Type B pancreatic cell (in vitro differentiated cells): ENCODE results near the gene GTF3C1. TPM values are rescaled to one million over a fixed set of nuclear protein-coding genes. Genes with fewer than 3 reads are reported as not detected.
A peak's percentile ranks its signal among the peaks of the same experiment; 100 is the strongest.

Experiments used
- DNase-seq: peaks from one replicate; pipeline ENCODE4 v3.0.0; 2021; ENCODE audit warnings: mixed read lengths; ENCODE audit not compliant: unreplicated experiment; ENCODE audit errors: extremely low spot score
- H3K27ac Mint-ChIP-seq: 2 replicates; pipeline ENCODE4 v1.8.0; 2021; ENCODE audit warnings: mild to moderate bottlenecking, mixed read lengths
- H3K27me3 Mint-ChIP-seq: 2 replicates; pipeline ENCODE4 v1.8.0; 2021; ENCODE audit warnings: mixed read lengths
- H3K36me3 Mint-ChIP-seq: 2 replicates; pipeline ENCODE4 v1.8.0; 2021; ENCODE audit warnings: mixed read lengths
- H3K4me1 Mint-ChIP-seq: one replicate; pipeline ENCODE4 v1.8.0; 2021; ENCODE audit warnings: mixed read lengths; ENCODE audit not compliant: unreplicated experiment
- H3K4me3 Mint-ChIP-seq: 2 replicates; pipeline ENCODE4 v1.8.0; 2021; ENCODE audit warnings: mild to moderate bottlenecking, mixed read lengths
- H3K9me3 Mint-ChIP-seq: 2 replicates; pipeline ENCODE4 v1.8.0; 2021; ENCODE audit warnings: mixed read lengths
- long read RNA-seq: library from polyadenylated mRNA; unstranded; transcript quantifications from one replicate; pipeline ENCODE4 v2.0.0, GENCODE V29; 2020
- total RNA-seq: library from RNA; stranded (reverse); gene quantifications from 2 replicates; pipeline ENCODE4 v1.2.1, GENCODE V29; 2021; ENCODE audit warnings: low replicate concordance
- TF ChIP-seq, protein P1 (sequence below): fragments of 200-600 bp; sonication (generic); conservative IDR thresholded peaks from 2 replicates; pipeline ENCODE4 v1.5.0; 2021; ENCODE audit warnings: antibody characterized with exemption, mild to moderate bottlenecking

GTF3C1 gene, protein sequence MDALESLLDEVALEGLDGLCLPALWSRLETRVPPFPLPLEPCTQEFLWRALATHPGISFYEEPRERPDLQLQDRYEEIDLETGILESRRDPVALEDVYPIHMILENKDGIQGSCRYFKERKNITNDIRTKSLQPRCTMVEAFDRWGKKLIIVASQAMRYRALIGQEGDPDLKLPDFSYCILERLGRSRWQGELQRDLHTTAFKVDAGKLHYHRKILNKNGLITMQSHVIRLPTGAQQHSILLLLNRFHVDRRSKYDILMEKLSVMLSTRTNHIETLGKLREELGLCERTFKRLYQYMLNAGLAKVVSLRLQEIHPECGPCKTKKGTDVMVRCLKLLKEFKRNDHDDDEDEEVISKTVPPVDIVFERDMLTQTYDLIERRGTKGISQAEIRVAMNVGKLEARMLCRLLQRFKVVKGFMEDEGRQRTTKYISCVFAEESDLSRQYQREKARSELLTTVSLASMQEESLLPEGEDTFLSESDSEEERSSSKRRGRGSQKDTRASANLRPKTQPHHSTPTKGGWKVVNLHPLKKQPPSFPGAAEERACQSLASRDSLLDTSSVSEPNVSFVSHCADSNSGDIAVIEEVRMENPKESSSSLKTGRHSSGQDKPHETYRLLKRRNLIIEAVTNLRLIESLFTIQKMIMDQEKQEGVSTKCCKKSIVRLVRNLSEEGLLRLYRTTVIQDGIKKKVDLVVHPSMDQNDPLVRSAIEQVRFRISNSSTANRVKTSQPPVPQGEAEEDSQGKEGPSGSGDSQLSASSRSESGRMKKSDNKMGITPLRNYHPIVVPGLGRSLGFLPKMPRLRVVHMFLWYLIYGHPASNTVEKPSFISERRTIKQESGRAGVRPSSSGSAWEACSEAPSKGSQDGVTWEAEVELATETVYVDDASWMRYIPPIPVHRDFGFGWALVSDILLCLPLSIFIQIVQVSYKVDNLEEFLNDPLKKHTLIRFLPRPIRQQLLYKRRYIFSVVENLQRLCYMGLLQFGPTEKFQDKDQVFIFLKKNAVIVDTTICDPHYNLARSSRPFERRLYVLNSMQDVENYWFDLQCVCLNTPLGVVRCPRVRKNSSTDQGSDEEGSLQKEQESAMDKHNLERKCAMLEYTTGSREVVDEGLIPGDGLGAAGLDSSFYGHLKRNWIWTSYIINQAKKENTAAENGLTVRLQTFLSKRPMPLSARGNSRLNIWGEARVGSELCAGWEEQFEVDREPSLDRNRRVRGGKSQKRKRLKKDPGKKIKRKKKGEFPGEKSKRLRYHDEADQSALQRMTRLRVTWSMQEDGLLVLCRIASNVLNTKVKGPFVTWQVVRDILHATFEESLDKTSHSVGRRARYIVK (N-terminal part only)
- 94.5 and 172 TPM in 2 replicates for total RNA-seq
- long read RNA-seq, partial matches to known transcripts = 170 of 180 reads
- long read RNA-seq, other reads (novel, unspliced or antisense) = 8 of 180 reads

DNA sequence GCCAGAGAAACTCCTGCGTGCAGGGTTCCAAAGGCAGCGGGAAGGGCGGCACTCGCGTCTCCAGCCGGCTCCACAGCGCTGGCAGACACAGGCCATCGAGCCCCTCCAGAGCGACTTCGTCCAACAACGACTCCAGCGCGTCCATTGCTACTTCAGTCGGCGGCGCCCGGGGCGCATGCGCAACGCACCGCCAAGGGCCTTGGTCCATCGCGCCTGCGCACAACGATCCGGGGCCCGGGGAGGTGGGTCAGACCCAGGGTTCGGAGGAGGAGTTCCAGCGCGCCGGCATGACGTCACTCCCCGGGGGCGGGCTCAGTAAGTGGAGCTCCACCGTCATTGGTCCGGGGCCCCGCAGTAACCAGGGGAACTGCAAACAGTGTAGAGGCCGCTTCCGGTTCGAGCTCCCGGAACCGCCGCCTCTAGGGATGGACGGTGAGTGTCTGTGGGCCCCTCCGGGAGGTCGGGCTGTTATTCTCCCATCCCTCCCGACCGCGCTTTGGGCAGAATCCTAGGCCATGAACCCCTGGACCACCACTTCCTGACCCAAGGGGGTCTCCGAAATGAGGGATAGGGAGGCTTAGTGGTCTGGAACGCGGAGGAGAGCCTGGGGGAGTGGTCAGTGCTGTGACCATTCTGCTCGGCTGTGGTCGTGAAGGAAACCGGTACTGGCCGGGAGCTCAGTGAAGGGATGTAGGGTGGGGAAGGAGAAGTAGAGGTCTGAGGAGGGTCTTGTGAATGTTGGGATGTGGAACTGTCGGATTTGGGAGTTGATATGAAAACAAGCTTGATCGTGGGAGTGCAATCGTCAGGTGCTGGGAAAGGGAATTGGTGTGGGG, at the start of gene GTF3C1, which contains the start of gene KATNIP:
Gene GTF3C1 (minus strand): TSS at position 168 of the 836 bp plus-strand sequence. CDS start 23 bp downstream, at position 145.
Gene KATNIP (plus strand): TSS at position 399 of the 836 bp plus-strand sequence. CDS start 27 bp downstream, at position 426.
- Mint-ChIP-seq H3K9me3 (no peaks in the 10 kb centered on the region), H3K27ac (peak within 1 kb of the TSS; percentile 100), H3K36me3 (peaks cover 11% of the 10 kb centered on the region), H3K4me3 (peak within 1 kb of the TSS; percentile 99), H3K27me3 (no peaks in the 10 kb centered on the region), H3K4me1 (peaks cover 26% of the 10 kb centered on the region)
- DNase-seq = peak; percentile 100
- TF ChIP-seq, protein P1, sequence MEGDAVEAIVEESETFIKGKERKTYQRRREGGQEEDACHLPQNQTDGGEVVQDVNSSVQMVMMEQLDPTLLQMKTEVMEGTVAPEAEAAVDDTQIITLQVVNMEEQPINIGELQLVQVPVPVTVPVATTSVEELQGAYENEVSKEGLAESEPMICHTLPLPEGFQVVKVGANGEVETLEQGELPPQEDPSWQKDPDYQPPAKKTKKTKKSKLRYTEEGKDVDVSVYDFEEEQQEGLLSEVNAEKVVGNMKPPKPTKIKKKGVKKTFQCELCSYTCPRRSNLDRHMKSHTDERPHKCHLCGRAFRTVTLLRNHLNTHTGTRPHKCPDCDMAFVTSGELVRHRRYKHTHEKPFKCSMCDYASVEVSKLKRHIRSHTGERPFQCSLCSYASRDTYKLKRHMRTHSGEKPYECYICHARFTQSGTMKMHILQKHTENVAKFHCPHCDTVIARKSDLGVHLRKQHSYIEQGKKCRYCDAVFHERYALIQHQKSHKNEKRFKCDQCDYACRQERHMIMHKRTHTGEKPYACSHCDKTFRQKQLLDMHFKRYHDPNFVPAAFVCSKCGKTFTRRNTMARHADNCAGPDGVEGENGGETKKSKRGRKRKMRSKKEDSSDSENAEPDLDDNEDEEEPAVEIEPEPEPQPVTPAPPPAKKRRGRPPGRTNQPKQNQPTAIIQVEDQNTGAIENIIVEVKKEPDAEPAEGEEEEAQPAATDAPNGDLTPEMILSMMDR = no peak

DNA sequence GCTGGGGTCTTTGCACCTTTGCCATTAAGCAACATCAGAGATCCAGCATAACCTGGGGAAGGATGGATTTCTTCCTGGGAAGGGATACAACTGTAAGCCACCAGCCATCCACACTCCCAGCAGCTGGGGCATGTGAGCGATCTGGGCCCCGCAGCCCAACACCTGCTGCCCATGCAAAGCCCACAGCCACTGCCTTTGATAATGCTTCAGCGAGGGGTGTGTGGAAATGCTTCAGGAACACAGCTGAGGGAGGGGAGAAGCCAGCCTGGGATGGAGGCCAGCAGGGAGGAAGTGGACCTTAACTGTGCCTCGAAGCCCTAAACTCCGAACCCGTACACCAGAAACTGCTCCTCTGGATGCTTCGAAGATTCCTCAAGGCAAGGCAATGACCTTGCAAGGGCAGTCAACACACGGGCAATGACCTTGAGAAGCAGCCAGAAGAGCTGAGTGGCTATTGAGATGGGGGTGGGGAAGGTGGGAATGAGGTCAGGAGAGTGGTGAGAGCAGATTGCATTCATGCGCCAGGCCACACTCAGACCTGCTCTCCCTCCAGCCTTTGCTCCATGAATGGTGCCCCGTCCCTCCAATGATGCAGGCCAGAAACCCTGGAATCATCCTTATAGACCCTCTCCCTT, 49.3 kb upstream of the GTF3C1 start:
- Mint-ChIP-seq H3K4me1 (peaks cover 35% of the 10 kb centered on the region), H3K27me3 (no peaks in the 10 kb centered on the region), H3K36me3 (no peaks in the 10 kb centered on the region), H3K9me3 (no peaks in the 10 kb centered on the region), H3K4me3 (no peak overlapping the region), H3K27ac (no peak overlapping the region)
- no peak for DNase-seq
- TF ChIP-seq, protein P1 = no peak

DNA sequence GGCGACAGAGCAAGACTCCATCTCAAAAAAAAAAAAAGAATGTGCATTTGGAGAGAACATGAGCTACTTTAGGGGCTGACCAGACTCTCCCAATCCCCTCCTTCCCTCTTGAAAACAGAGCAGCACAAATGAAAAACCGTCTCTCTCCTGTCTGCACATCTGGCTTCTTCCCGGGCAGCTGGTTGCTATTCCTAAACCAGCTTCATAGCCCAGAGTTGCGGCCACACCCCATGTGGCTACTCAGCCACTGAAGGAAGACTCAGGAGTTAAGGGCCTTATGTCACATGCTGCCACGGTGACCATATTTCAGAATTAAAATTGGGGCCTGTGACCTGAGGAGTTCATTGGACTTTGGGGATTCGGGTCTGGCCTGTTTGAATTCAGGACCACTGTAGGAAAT, 48.5 kb upstream of the GTF3C1 start:
- H3K9me3 Mint-ChIP-seq = no peaks in the 10 kb centered on the region
- H3K27ac Mint-ChIP-seq = no peak overlapping the region
- H3K4me1 Mint-ChIP-seq = peaks cover 35% of the 10 kb centered on the region
- no peak for DNase-seq
- H3K4me3 Mint-ChIP-seq = no peak overlapping the region
- H3K27me3 Mint-ChIP-seq = no peaks in the 10 kb centered on the region
- H3K36me3 Mint-ChIP-seq = no peaks in the 10 kb centered on the region
- TF ChIP-seq, protein P1 = no peak

DNA sequence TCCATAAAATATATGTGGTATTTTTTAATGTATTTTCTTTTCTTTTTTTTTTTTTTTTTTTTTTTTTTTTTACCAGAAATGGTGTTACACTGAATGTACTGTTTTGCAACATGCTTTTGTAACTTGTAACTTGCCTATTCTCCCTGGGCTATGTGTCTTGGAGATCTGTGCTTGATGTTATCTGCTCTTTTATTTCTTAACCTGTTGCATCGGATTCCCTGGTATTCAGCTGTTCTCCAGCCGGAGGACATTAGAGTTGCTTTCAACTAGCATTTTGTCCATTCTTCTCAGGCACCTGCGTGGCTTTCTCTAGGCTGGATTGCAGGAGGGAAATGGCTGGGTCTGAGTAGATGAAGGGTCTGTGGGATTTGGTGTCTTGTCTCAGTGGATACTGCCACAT, 47.6 kb upstream of the GTF3C1 start:
- no peak overlapping the region for H3K4me3 Mint-ChIP-seq
- peak overlapping the region; percentile 51 for H3K27ac Mint-ChIP-seq
- H3K9me3 Mint-ChIP-seq = no peaks in the 10 kb centered on the region
- DNase-seq = no peak
- no peaks in the 10 kb centered on the region for H3K36me3 Mint-ChIP-seq
- H3K27me3 Mint-ChIP-seq = no peaks in the 10 kb centered on the region
- H3K4me1 Mint-ChIP-seq = peaks cover 35% of the 10 kb centered on the region
- TF ChIP-seq, protein P1 = no peak
